ENCODE results near the gene HS3ST1.

- TF ChIP-seq CTCF (IDR thresholded peaks at IDR 0.05; ENCODE audit: insufficient read depth, low read length, poor library complexity, severe bottlenecking) (no peak), EZH2phosphoT487 (conservative IDR thresholded peaks at IDR 0.05; ENCODE audit: low read length) (no peak)
Measured at GRCh38 chr4:11428899-11429698, 405 bp upstream of the HS3ST1 start.

Measured in SU-DHL-6 (cell line).